GM19099 (cell line): ENCODE data around the gene MBD5.

Source experiments
- POLR2A ChIP-seq: IDR thresholded peaks from 3 replicates; pipeline ENCODE4 v1.6.1; 2011; ENCODE audit warnings: low read depth; ENCODE audit not compliant: insufficient read length; ENCODE audit errors: extremely low read depth

The MBD5 gene

DNA sequence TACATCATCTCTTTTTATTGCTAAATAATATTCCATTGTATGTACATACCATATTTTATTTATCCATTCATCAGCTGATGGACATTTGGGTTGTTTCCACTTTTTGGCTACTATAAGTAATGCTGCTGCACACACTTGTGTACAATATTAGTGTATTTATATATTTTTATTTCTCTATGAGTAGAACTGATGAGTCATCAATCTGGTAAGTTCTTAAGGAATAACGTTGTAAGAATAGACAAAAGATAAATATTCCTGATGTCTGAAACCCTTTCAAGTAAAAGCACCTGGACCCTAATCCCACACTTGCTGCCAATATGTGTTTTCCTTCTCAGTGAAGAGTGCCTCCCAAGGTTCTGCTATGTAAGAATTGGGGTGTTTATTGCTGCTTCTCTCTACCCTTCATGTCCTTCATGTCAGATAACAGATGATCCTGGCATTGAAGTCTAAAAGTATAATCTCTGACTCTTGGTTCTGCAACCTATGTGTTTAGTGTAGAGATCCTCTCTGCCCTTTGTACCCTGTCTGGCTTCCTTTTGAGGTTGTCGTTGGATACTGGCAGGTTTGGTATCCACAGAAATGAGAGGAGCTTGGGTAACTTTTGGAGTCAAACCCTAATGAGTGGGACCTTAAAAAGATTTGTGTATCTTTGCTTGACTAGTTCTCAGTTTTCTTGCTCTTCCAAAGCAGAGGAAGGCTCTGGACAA, 330.7 kb downstream of the MBD5 start:
- no peak for TF ChIP-seq POLR2A

DNA sequence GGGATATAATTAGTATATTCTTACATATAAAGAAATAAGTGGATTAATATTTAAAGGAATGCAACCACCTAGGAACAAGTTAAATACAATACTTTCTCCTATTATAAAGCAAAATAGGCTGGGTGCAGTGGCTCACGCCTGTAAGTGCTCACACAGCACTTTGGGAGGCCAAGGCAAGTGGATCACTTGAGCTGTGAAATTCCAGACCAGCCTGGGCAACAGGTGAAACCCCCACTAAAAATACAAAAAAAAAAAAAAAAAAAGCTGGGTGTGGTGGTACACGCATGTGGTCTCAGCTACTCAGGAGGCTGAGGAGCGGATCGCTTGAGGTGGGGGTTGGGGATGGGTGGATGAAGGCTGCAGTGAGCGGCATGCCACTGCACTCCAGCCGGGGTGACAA, 337.5 kb downstream of the MBD5 start:
- no peak for TF ChIP-seq POLR2A

DNA sequence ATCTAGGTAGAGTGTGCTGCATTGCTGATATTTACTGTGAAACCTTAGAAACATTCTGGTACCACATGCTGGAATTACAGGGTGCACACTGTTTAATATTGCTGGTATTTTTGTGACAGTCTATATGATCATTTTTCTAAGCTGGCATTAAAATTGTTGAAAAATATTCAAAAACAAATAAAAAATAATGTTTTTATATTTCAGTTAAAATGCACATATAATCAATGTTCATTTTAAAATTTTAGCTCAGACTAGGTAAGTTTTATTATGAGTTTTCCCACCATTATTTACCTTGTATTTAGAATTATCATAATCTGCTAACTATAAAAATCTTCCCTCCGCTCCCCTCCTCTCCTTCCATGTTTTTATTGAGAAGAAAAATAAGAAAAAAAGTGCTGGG, 339.8 kb downstream of the MBD5 start:
- no peak for TF ChIP-seq POLR2A

DNA sequence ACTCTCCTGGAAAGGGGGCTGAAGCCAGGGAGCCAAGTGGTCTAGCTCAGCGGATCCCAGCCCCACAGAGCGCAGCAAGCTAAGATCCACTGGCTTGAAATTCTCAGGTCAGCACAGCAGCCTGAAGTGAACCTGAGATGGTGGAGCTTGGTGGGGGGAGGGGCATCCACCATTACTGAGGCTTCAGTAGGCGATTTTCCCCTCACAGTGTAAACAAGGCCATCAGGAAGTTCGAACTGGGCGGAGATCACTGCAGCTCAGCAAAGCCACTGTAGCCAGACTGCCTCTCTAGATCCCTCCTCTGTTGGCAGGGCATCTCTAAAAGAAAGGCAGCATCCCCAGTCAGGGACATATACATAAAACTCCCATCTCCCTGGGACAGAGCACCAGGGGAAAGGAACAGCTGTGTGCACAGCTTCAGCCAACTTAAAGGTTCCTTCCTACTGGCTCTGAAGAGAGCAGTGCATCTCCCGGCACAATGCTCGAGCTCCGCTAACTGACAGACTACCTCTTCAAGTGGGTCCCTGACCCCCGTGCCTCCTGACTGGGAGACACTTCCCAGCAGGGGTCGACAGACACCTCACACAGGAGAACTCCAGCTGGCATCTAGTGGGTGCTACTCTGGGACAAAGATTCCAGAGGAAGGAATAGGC, 341.4 kb downstream of the MBD5 start:
- no peak for TF ChIP-seq POLR2A

DNA sequence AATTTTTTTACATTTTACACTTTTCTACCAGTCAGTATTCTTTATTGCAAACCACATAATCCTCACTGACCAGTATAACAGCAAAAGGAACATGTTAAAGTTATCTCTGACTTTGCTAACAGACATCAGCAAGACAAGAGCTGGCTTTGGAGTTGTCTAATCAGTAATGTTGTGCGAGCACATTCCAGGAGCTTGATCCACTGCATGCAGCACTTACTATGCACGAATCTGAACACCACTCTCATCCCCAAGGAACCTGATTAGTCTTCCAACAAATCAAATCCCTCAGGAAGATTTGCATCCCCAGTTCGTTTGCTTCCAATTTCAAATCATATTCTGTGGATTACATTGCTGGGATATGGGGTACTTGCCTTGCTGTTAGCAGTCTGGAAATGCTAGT, 354.3 kb downstream of the MBD5 start:
- TF ChIP-seq POLR2A: no peak

DNA sequence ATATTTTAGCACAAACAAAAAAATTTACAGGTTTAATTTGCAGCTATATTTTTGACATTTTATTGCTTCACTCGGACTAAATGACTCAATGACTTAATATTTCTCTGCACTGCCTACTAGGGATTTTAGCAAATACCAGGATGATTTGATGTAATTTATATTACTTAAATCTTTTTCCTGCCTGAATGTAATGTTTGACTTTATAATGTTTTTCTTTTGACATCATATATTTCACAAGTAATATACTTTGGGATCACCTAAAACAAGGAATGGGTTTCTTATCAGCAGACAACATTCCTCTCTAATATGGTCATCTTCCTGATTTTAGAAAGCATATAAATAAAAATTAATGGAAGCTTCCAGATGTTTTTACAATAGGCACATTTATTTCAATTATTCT, 370.4 kb downstream of the MBD5 start:
- TF ChIP-seq POLR2A: no peak

DNA sequence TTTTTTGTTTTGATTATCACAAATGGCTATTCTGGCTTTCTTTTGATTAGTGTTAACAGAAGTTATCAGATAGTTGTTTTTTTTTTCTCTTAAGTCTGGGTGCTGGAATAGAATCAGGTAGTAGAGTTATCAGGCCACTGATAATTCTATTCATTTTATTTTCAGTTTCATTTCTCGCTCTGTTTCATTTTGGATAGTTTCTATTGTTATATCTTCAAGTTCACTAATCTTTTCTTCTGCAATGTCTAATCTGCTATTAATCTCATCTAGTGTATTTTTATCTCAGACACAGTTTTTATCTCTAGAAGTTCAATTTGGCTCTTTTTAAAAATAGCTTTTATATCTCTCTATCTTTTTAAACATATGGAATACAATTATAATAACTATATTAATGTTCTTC, 381.9 kb downstream of the MBD5 start:
- no peak for TF ChIP-seq POLR2A

DNA sequence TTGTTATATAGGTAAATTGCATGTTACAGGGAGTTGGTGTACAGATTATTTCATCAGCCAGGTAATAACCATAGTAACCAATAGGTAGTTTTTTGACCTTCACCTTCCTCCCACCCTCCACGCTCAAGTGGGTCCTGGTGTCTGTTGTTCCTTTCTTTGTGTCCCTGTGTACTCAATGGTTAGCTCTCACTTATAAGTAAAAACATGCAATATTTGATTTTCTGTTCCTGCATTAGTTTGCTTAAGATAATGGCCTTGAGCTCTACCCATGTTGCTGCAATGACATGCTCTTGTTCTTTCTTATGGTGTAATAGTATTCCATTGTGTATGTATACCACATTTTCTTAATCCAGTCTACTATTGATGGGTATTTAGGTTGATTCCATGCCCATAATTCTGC, 390.0 kb downstream of the MBD5 start:
- no peak for TF ChIP-seq POLR2A

DNA sequence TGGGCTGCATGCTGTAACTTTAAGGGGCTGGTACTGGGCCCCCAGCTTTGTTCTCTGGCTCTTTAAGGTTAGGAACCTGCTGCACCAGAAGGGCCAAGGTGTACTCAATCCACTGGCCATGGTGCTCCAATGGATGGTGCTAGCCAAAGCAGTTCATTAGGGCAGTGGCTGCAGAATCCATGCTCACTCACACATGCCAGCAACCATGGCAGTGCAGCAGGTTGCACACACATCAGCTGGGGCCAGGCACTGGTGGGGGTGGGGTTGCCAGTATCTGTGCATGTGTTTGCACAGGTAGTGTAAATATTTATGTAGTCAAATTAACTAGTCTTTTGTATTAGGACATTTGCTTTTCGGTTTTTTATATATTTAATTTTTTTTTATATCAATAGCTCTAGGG, 395.4 kb downstream of the MBD5 start:
- TF ChIP-seq POLR2A: no peak

DNA sequence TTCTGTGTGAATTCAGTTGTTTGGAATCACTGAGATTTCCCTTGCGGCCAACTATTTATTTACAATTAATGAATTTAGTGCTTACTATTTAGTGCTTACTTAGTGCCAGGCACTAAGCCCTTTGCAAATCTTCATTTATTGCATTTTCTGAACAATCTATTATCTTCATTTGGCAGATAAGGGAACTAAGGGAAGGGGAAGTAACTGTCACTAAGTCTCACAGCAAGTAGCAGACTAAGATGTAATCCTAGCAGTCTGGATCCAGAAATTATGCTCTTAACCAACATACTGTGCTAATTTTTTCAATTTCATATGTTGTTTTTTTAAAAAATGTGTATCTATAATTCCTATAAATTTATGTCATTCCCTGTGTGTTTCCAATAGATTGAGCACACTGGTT, 409.2 kb downstream of the MBD5 start:
- no peak for TF ChIP-seq POLR2A

DNA sequence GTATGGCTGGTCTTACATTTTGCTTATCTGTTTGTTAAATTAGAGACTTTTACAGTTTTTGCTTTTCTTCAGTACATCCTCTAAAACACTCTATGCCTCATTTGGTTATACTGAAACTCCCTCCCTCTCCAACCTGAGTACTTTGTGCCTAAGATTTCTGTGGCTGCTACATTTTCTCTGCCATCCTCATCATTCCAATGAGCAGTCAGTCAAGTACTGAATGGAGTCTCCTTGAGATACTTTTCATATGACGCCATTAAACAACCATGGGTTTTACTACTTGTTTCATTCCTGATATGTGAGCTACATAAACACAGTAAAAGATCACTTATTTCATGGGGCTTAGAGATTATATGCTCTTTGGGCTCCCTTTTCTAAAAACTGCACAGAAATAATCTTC, 427.0 kb downstream of the MBD5 start:
- no peak for TF ChIP-seq POLR2A

DNA sequence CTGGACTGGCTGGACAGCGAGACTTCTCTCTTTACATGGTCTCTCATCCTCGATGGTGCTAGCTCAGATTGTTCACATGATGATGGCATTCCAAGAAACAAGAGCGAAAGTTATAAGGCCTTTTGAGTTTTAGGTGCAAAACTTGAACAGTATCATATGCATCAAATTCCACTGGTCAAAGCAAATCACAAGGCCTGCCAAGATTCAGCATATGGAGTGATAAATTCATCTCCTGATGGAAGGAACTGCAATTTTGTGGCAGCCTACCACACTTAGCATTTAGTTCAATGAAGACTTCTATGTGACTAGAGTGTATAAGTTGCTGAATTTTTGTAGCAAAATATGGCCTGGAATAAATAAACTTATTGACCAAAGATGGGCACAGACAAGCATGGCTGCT, 429.6 kb downstream of the MBD5 start:
- TF ChIP-seq POLR2A: no peak

DNA sequence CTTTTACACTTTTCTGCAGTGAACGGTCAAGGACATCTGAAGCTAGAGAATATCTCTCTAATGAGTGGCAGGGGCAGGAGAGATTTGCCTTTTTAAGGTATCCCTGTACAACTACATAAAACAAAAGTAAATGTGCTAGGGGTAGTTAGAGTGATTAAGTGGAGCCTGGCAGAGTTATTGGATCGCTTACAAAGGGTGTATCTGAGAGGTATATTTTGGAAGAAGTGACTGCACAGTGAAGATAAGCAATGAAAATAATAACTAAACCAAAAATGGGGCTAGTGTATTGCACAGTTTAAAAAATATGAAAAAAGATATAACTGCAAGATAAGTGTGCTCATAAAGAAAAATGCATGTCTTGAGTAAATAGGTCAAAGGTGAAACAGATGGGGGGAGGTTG, 430.2 kb downstream of the MBD5 start:
- no peak for TF ChIP-seq POLR2A

DNA sequence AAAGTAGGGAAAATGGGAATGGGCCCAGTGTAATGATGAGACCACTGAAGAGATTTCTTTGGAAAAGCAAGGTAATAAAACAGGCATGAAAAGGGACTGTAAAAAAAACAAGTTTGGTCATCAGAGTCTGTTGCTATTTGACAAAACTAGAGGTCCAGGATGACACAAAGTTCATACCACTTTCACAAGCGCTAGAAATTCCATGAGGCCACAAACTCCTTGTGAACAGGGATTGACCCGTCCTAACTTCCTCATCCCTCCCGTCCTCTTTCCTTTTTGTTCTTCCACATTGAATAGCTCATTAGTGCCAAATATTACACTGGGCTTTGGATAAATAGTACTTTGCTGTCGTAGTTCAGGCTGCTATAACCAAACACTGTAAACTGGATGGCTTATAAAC, 434.9 kb downstream of the MBD5 start:
- no peak for TF ChIP-seq POLR2A

DNA sequence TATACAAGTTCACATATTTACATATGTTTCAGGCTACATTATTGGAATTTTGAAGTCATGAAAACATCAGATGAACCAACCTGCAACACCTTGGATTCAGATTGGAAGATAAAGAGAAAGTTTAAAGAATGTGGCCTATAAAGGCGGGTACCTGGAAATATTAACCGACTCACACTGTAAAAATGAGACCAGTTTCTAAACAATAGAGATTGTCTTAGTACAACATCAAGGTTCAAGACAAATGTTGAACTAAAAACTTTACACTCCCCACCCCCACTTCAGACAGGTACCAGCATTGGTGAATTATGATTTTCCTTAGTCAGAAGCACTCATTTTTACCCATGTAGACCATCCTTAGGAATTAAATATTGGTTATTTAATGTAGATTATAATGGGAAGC, 437.3 kb downstream of the MBD5 start:
- TF ChIP-seq POLR2A: no peak

DNA sequence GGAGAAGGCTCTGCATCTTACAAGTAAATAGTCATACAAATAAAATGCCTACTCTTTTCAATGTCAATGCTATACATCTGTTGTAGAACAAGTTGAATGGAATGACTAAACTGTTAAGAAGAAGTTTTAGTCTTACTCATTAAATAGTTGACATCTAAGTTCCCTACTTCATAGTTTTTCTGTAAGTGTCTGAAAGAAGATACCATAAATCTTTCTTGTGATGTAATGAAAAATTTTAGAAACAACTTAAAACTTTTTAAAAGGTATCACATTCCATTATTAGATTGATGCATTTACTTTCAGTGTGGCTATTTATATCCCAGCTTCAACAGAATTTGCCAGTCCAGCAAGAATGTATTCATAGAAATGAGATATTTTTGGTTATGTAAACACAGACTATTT, 438.5 kb downstream of the MBD5 start:
- TF ChIP-seq POLR2A: no peak

DNA sequence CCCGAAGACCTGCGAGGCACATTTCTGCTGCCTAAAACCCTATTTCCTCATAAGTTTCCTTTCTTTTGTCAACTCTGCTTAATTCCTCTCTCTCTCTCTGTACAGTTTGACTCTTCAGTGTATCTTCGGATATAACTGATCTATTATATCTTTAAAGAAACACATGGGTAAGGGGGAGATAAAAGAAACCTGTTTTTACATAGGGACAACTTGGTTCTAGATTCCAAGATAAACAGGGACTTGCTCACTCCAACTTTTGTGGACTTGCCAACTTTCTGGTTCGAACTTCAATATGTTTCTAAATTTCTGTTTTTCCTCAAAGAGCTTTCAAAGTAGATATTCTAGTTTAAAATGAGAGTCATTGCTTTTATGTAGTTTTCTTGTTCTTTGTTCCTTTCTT, 441.0 kb downstream of the MBD5 start:
- no peak for TF ChIP-seq POLR2A
